ENCODE measurements around the gene ZNF831.

- TF ChIP-seq CTCF (IDR thresholded peaks at IDR 0.05; ENCODE audit: insufficient read depth, low read length) (no peak), POLR2AphosphoS5 (IDR thresholded peaks at IDR 0.05; ENCODE audit: low read depth) (peak; percentile 55; the same call in 1 of the 2 replicates)
Measured at GRCh38 chr20:59253779-59254319, 90.2 kb downstream of the ZNF831 start.

All from HL-60 (cell line).